GM19193 (cell line): ENCODE data around the gene KCNMA1.

Experiments used
- POLR2A ChIP-seq: IDR thresholded peaks from 4 replicates; pipeline ENCODE4 v1.6.1; 2011; ENCODE audit not compliant: insufficient read depth, insufficient read length; ENCODE audit errors: extremely low read depth

Gene KCNMA1

DNA sequence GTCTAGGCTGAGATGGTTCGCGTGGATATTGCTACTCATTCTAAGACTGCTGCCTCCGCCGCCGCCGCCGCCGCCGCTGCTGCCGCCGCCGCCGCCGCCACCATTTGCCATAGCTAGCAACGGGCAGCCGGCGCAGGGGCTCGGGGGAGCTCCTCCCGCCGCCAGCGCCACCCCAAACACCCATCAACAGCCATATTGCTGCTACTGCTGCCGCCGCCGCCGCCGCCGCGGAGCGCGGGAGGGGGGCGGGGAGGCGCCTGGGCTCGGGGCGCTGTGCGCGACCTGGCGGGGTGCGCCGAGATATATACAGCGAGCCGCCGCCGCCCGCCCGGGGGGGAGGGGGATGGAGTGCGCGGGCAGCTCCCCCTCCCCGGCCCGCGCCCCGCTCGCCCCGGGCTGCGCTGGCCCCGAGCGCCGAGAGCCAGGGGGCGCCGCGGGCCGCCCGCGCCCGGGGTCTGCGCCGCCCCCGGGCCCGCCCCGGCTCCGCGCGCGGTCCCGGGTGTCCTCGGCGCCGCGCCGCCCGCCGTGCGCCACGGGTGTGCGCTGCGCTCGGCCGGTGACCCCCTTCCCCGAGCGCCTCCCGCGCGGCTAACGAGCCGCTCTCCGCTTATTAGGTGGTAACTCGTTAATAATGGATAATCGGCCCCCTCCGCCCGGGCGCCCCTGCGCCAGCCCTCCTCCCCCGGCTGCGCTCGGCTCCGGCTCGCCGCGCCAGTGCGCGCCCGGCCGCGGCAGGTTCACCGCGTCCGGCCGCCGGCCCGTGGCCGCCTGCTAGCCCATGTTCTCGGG lies at the start of gene KCNMA1:
TSS of gene KCNMA1 (minus strand) at position 277 of the 789 bp plus-strand sequence.
- no peak for TF ChIP-seq POLR2A

DNA sequence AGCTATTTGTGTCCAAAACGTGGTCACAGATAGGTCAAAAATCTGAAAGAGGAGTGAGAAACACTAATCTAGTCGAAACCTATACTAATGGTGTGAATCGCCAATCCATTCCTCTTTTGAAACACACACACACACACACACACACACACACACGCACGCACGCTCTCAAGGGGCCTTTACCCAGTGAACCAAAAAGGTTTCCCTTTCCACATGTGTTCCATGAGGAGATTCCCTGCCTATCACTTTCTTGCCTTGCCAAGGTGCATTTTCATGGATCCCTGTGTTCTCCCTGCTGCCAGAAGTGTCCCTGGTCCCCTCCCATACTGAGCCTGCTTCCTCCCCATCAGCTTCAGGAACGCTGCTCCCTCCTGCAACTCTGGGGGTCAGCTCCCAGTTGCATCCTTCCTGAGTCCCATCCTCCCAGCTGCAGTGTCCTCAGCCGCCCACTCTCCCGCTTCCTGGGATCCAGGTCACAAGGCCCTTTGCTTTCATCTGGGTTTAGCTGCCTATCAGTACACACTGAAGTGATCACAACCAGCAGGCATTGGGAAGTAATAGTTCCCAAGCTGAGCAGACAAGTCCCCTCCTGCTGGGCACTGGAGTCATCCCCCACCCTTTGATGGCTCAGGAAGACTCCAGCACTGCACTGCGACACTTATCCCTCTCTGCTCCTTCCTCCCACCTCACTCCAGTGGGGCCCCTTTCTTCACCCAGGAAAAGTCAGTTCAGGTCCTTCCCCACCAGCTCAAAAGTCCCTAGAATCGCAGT lies 49.2 kb upstream of the KCNMA1 start:
- no peak for TF ChIP-seq POLR2A

DNA sequence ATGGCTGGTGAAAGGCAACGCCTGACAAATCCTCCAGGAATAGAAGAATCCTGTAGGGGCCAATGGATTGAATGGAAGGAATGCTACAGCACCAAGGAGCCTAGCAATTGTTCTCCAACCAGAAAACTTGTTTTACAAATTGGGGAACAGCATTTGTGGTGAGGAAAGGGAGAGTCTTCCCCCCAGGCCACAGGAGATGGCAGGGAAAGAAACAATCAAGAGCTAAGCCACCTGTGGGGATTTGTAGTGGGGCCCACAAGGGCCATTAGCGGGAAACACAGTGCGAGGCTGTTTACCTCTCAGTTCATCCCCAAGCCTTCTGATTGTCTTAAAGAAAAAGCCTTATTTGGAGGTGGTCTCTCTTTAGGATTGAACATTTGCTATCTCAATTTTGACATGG lies 48.5 kb upstream of the KCNMA1 start:
- no peak for TF ChIP-seq POLR2A

DNA sequence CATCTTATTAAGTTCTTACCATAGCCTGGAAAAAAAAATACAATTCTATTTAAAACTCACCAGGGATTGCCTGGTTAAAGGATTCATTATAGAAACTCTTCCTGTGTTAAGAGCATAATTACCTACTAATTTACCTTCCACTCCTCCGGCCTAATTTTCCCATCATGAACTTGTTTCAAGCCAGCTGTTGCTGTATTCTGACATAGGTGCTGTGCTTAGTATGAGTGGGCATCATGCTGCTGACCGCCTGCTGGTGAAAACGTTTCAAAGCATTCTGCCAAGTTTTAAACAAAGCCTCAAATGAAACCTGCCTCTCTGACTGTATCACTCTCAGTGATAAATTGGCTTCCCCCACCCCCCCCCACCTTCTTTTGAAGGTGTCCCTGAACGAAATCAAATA lies 47.8 kb upstream of the KCNMA1 start:
- TF ChIP-seq POLR2A = no peak

DNA sequence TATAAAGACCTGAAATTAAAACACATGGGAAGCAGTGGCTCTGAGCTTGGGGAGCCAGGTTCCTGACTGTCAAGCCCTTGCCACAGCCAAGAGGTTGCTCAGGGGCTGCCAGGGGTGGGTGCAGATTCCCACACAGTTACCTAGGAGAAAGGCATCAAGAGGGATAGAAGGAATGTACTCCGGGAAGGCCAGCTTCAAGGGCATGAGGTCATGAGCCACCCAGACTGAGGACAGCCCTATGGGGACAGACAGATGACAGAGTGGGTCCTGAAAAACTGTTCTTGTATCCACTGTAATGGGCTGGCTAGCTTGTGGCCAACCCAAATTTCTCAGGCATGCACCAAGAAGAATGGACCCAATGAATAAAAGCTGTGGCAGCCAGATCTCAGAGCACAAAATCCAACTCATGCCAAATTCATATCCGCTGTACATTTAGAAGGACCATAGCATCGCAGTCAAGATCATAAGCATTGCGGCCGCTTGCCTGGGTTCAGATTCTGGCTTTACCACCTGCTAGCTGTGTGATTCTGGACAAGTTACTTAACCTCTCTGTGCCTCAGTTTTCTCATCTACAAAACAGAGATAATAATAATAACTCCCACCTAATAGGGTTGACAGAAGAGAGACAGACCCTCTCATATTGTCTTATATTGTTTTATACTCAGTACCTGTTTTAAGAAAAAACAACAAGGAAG lies 44.9 kb upstream of the KCNMA1 start:
- no peak for TF ChIP-seq POLR2A

DNA sequence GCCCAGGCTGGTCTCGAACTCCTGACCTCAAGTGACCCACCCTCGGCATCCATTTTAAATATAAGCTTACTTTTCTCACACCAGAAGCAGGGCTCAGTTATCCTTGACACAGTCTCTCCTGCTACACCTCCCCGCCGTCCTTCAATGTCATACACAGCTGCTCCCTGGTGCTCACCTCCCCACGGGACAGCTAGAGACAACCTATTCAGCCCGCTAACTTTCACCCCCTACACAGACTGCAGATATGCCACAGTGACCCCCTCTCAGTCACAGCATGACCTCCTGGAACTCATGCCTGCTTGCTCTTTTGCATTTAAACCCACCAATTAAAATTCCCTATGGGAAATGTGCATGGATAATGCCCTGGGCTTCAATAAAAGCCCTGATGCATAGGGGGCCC lies 44.2 kb upstream of the KCNMA1 start:
- no peak for TF ChIP-seq POLR2A

DNA sequence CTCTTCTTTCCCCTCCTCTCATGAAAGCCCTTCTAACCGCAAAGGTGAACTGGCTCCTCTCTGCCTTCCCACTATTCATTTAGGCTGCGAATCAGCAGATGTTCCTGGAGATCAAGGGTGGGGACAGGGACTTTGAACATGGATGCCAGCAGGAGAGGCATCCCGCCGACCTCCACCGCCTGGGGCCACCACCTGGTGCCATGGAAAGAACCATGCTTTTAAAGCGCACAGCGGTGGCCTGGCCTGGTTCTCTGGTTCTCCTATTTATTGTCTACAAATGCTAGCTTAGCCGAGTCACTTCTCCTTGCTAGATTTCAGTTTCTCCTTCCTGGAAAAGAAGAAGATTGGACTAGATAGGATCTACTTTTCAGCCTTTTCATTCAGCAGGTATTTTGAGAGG lies 43.2 kb upstream of the KCNMA1 start:
- TF ChIP-seq POLR2A = no peak

DNA sequence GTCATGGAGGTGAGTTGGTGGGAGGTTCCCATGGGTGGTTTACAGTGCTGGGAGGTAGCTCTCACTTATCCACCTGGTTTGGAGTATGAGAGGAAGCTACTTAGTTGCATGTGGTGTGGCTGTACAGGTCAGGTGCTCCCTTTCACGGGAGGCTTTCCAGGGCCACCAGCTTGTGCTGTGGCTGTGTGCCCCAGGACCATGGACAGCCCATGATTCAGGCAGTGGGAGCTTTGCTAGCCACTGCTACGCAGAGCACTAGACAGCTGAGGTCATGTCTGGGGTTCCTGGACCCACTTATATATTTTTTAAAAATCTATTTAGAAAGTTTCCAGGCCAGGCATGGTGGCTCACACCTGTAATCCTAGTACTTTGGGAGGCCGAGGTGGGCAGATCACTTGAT lies 42.5 kb upstream of the KCNMA1 start:
- no peak for TF ChIP-seq POLR2A

DNA sequence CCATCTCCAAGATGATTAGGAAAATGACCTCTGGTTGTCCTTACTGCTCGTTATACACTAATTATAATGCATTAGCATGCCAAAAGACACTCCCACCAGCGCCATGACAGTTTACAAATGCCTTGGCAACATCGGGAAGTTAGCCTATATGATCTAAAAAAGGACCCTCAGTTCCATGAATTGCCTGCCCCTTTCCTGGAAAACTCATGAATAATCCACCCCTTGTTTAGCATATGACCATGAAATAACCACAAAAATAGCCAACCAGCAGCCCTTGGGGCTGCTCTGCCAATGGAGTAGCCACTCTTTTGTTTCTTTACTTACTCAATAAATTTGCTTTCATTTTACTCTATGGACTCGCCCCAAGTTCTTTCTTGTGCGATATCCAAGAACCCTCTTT lies 41.6 kb upstream of the KCNMA1 start:
- TF ChIP-seq POLR2A = no peak

DNA sequence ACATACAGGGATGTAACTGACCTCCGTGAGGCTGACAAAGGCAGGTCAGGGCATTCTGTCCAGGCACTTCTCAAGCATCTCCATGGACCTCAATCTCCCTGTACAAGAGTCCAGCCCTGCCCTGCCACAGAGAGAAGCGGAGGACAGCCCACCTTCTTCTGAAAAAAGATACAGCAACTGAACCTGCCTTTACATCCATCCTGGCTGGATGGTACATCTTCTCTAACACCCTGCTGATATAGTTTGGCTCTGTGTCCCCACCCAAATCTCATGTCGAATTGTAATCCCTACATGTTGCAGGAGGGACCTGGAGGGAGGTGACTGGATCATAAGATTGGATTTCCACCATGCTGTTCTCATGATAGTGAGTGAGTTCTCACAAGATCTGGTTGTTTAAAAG lies 40.5 kb upstream of the KCNMA1 start:
- TF ChIP-seq POLR2A = no peak

DNA sequence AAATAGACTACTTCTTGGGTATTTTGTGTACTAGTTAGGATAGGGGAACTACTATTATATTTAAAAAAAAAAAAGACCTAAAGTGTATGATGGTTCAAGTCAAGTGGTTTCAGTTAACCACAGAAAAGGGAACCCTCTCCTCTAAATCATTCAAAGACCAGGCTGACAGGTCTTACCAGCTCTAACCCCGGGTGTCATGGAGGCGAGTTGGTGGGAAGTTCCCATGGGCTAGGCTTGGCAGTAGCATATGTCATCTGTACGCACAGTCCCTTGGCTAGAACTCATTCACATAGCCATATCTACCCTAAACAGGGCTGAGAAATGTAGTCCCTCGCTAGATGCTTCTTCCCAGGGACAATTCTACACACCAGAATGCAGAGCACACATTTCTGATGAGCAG lies 37.7 kb upstream of the KCNMA1 start:
- no peak for TF ChIP-seq POLR2A

DNA sequence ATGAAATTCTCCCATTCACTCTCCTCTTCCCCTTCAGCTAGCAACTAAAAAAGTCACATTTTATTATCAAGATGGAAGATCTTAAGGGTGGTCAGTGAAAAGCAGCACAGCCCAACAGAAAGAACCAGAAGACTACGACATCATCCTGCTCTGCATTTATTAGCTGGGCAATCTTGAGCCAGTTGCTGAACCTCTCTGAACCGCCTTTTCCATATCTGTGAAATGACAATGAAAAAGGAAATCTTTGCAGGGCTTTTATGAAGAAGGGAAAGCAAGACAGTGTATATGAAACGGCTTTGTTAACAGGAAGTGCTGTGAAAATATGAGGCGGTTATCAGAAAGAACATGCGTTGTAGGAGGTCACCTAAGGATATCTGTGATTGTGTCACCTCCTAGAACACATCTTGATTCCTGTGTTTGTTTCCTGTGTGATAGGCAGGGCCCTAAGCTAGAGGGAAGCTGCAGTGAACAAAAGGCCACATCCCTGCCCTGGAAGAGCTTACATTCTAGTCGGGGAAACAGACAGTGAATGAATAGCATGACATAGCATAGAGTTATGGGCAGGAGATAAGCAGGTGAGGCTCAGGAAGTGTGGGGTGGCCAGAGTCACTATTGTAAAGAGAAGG lies 36.0 kb upstream of the KCNMA1 start:
- no peak for TF ChIP-seq POLR2A

DNA sequence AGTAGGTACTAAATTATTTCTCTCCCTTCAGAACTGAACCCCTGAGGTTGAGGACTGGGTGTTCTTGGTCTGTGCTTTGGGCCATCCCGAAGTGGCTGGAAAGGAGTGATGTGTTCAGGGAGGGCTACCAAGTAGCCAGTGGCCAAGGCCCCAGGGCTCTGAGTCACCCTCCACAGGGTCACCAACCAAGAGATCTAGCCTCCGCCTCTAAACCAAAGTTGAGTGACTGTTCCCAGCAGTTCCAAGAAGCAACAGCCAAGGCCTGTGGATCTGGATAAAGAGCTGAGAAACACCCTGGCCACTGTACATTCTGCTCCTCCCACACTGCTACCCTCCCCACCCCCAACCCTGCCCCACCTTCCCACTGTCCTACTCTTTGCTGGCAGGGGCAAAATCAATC lies 35.5 kb upstream of the KCNMA1 start:
- no peak for TF ChIP-seq POLR2A

DNA sequence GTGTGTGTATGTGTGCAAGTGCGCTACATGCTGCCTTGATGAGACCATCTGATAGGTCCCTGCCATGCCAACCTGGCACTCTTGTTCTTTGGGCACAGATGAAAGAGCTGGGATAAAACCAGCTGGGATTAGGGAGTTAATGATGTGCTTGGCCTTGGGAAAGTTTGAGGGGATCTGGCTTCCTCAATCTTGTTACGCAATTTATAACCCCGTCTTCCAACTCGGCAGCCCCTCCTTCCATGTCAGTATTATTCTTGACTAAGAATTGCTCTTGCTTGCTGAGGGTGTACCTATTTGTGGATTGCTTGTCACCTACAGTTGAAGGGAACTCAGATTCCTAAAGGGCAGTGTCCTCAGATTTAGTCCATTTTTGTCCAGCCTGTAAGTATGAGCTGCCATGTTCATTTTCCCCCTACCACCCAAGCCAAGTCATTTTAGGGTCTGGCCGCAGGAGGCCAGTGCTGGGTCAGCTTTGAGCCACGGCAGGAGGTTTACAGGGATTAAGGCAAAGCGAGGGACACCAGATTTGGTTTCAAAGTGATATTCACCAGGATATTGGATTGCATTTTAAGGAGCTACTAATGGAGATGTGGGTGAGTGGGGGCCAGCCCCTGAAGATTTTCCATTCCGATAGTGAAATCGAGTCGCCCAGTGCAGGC lies 34.1 kb upstream of the KCNMA1 start:
- no peak for TF ChIP-seq POLR2A

DNA sequence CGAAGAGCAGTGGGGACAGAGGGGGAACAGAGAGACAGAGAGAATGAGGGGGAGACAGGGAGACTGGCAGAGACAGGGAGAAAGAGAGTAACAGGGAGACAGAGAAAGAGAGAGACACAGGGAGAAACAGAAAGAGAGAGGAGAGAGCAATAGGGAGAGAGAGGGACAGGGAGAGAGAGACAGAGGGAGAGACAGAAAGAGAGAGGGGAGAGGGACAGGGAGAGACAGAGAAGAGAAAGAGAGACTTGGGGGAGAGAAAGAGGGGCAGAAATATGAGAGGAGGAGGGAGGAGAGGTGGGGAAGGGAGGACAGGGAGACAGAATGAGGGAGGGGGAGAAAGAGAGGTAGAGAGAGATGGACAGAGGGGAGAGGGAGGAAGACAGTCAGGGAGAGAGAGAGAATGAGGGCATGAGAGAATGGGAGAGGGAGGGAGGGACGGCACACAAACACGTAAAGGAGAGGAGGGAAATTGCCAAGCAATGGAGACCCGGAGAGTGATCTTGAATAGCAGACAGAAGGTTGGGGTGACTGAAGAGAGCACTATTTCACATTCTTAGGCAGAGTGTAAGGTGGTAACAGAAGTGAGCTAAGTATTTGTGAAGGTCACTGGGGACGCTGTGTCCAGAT lies 33.3 kb upstream of the KCNMA1 start:
- TF ChIP-seq POLR2A = no peak

DNA sequence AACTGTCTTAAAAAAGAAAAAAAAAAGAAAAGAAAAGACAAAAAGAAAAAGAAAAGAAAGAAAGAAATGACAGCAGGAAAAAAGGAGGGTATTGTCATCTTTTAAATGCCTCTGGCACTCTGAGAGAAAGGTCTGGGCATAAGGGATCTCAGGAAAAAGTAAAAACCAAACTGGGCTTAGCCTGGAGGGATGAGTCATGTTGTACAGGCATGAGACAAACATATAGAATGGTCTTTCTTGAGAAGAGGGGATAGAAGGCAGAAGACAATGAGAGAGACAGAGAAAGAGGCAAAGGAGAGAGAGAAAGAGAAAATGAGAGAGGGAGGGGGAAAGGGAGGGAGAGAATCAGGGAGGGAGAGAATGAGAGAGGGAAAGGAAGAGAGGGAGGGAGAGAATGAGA lies 32.3 kb upstream of the KCNMA1 start:
- TF ChIP-seq POLR2A = no peak
